ENCODE results near the gene HPD.

GRCh38 chr12:121888478-121889273 lies 30.0 kb upstream of the HPD start, which contains the start of gene PSMD9:
- TF ChIP-seq FOXK2 (IDR thresholded peaks at IDR 0.05) (no peak), BHLHE40 (IDR thresholded peaks at IDR 0.05; ENCODE audit: borderline replicate concordance) (no peak), CTBP1 (IDR thresholded peaks at IDR 0.05; ENCODE audit: borderline replicate concordance) (no peak), L3MBTL2 (conservative IDR thresholded peaks at IDR 0.05) (peak; percentile 90), FOXM1 (IDR thresholded peaks at IDR 0.05; ENCODE audit: borderline replicate concordance) (0 out of 2 replicates have a peak, but pooled peaks have one; percentile 6), ZNF384 (IDR thresholded peaks at IDR 0.05) (no peak), FOXA1 (IDR thresholded peaks at IDR 0.05) (no peak), HDGF (IDR thresholded peaks at IDR 0.05; ENCODE audit: borderline replicate concordance) (no peak), NFRKB (IDR thresholded peaks at IDR 0.05) (no peak), SUZ12 (IDR thresholded peaks at IDR 0.05) (no peak), SP1 (IDR thresholded peaks at IDR 0.05) (no peak)
- TF ChIP-seq, protein P1, sequence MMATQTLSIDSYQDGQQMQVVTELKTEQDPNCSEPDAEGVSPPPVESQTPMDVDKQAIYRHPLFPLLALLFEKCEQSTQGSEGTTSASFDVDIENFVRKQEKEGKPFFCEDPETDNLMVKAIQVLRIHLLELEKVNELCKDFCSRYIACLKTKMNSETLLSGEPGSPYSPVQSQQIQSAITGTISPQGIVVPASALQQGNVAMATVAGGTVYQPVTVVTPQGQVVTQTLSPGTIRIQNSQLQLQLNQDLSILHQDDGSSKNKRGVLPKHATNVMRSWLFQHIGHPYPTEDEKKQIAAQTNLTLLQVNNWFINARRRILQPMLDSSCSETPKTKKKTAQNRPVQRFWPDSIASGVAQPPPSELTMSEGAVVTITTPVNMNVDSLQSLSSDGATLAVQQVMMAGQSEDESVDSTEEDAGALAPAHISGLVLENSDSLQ (IDR thresholded peaks at IDR 0.05): no peak

Data from HEK293T (cell line).